GM19043 (cell line): Measurements from ENCODE around the gene ATP6V1A.
A peak's percentile ranks its signal among the peaks of the same experiment; 100 is the strongest.
"Not testable (repeated sequence)": the region's sequence is repeated elsewhere in the genome, so short reads cannot be mapped to it uniquely, and the experiment has no call there.

Source experiments
- ATAC-seq: cut with Tn5 transposase; IDR thresholded peaks from one replicate; pipeline ENCODE4 v1.9.1; 2021; ENCODE audit warnings: low read depth; ENCODE audit not compliant: unreplicated experiment

ATP6V1A gene

DNA sequence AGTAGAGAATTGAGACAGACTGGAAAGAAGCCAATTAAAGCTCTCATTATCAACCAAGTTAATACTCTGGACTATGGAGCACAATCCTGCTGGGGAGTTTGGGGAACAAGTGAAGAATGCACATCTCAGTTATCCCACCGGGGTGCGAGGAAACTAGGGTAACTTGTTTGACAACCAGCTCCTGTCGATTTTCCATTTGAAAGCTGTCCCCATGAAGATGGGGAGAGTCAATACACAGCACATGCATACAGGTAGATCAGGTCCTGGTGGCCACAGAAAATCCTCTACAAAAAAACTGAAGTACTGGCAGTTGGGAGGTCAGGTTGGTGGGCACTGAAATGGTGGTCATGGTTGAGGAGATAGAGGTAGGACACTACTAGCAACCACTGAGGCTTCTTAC lies 66.0 kb downstream of the ATP6V1A start:
- ATAC-seq: no peak

DNA sequence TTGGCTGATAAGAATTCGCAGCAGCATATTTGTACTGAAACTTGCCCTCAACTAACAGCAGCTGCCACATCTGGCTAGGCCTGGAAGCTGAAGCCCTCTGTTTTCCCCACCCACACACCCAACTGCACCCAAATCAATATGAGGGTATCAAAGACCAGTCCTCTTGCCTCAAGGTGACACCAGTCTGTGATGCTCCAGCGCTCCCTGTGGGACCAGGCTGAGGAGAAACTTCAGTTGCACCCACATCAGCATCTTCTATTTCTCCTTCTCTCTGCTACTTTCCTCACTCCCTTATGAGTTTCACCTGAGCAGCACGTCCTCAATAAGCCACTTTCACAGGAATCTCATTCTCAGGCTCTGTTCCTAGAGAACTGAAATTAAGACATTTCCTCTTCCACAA lies 73.0 kb downstream of the ATP6V1A start:
- ATAC-seq: no peak

DNA sequence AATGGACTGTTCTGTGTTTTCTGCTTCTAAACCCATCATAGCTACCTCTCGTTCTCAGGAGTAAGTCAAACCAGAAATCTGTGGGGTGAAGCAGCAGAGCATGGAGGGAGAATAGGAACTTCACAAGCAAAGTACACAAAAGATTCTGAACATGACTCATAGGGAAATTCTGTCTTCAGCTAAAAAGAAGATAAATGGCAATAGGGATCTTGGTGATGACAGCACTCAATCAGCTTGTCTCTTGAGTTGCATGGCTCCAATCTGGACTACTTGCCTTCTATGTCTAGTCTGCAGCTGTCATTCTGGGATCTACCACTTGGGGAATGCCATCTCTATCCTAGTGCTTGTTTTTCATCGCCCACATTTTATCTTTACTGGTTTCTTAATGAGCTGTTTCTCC lies 78.3 kb downstream of the ATP6V1A start:
- peak; percentile 75 for ATAC-seq

DNA sequence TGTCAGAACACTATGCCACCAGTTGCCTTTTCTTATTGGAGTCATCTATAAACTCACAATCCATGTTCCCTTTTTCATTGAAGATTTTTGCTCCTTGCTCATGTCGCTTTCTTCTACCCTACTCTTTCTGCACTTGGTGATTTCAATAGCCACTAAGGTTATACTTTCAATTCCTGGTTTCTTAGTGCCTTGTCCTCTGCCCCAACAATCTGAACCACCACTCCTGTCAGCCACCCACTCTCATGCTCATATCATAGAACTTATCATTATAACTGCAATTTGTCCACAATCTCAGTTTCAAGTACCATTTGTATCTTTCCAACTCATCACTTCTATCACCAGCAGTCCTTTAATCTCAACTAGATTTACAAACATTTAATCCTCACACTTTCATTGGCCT lies 81.8 kb downstream of the ATP6V1A start:
- no peak for ATAC-seq

DNA sequence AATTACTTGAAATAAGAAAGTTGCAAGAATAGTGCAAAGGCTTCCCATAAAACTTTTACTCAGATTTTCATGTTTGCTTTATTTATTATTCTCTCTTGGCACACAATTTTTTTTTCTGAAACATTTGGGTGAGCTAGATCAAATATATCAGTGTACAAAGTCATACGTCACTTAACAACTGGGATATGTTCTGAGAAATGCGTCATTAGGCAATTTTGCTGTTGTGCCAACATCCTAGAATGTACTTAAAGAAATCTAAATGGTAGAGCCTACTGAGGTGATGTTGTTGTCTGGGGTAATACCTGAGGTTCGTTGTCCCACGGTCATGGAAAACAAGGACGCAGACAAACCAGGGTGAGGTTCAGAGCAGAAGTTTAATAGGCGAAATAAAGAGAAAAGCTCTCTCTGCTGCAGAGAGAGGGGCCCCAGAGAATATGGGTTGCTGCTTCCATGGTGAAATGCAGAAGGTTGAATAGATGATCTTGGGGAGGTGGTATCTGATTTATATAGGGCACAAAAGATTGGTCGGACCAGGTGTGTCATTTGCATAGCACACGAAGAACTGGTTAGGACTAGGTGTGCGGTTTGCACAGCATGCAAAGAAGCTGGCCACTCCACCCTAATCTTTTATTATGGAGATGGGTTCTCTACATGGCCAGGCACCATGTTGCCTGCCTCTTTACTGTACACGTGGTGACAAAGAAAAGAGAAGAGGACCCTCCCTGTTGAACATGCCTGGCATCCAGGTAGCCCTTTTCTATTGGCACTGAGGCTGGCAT lies 82.9 kb downstream of the ATP6V1A start:
- ATAC-seq: no peak

DNA sequence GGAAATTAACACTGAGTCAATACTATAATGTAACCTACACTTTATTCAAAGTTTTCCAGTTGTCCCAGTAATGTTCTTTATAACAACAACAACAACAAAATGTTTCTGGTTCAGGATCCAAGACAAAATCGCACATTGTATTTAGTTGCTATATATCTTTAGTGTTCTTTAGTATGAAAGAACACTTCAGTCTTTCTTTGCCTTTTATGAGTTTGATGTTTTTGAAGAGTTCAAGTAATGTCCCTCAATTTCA lies 84.2 kb downstream of the ATP6V1A start:
- ATAC-seq: no peak

DNA sequence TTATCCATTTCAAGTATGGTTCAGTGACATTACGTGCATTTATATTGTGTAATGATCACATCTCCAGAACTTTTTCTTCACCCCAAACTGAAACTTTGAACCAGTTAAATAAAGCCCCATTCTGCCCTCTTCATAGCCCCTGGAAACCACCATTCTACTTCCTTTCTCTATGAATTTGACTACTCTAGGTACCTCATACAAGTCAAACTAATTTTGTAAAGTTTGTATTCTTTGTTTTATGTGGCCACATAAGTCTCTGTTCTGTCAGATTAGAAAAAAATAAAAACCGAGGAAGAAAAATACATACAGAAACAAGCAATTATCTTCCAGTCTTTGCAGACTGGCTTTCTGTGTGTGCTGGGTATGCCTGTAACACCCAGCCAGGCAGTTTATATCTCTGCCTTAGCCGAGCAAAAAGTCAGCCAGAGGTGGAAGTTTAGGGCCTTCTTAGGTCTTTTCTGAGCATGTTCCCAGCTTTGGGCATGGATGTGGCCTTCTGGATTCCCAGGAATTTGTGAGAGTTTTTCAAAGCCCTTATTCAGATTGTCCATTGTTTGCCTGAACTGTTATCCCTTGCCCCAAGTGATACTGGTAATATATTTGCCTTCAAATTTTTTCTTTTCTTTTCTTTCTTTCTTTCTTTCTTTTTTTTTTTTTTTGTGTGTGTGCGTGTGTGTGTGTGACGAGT lies 85.8 kb downstream of the ATP6V1A start:
- ATAC-seq: no peak

DNA sequence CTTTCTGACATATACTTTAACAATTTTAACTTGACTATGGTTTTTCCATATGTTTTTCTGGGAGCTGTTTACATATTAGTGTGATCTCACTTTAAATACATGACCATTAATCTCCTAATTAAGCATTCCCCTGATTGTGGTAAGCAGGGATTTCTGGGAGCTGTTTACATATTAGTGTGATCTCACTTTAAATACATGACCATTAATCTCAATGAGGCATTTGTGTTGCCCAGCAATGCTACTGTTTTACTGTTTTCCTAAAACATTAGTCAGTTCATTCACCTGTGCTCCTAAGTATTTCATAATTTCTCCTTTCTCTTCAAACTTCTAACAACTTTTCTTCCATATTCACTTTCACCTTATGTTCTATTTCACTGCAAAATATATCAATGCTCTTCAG lies 88.1 kb downstream of the ATP6V1A start:
- ATAC-seq: no peak

DNA sequence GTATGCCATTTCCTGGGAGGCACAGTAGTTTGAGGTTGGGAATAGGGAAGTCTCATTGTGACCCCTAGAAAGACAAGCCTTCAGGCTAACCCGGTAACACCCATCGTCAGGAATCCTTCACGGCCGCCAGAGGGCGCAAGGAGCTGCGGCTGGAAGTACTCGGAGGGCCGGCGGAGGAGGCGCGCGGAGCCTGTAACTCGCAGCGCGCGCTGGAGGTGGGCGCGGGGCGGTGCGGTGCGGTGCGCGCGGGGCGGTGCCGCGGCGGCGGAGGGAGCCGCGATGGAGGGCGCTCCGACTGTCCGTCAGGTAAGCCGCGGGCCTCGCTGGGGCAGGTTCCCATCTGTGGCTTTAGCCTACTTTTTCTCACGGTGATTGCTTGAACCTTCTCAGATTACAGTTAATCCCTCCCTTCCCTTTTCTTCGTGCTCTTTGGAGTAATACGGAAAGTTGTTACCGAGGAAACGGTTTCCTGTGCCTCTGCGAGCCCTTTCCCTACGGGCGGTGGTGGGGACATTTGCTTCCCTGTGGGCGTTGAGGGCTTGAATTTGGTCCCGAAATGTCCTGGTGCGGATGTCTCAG lies 91.9 kb downstream of the ATP6V1A start, which contains the start of gene GRAMD1C:
TSS of gene GRAMD1C (plus strand) at position 158 of the 579 bp plus-strand sequence. CDS start at position 280, 122 bp downstream.
- peak; percentile 92 for ATAC-seq

DNA sequence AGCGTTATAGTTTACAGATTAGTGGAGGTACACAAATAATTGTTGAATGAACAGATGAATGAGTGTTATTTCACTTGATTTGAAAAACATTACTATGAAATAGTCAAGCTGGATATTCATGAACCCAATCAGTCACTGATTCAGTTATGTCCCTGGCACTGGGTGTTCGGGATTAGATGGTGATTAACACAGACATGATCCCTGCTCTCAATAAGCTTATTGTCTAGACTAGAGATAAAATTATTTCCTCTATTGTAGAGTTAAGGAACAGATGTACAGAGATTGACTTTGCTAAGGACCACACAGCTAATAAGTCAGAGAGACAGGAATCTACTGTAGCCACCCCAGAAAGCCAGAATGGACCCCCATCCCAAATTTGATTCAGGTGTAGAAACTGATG lies 92.7 kb downstream of the ATP6V1A start:
- ATAC-seq: no peak

DNA sequence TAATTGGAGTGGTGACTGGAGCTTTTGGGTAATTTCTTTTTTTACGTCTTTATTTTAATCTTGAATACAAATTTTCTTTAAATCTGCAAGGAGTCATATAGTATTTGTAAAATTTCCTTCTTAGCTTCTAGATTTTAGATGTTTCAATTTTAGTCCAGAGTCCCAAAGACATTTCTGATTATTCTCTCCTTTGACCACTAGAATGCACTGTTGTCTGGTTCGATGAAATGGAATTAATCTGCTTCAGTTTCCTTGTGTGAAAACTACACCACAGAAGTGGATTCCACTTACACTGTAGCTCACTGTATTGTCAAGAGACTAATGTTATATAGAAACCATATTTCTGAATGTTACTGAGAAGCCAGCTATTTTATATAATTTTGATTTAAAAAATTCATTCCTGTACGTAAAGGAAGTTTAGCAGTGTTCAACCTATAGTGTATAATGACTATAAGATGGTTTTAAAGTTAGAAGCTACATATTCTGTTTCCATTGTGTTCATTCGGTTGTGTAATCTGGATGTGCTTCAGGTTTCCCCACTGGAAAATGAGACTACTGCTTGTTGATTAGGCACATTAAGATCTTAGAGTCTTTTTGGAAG lies 97.9 kb downstream of the ATP6V1A start:
- ATAC-seq: no peak

DNA sequence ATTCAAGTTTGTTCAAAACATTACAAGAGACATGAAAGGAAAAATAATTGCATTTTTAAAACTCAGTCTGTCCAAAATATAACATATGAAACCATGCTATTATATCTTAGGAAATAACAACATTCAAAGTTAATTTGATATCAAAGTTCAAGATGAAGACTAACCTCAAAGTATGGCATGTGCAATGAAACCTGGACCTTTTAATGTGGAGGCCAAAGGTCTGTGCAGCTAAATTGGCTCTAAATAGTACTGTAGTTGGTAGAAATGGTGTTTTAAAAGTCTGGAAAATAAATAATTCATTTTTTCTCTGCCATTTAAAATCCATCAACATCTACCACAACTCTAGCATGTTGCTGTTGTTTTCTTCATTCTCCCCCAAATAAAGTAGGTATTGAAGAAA lies 100.4 kb downstream of the ATP6V1A start:
- no peak for ATAC-seq

DNA sequence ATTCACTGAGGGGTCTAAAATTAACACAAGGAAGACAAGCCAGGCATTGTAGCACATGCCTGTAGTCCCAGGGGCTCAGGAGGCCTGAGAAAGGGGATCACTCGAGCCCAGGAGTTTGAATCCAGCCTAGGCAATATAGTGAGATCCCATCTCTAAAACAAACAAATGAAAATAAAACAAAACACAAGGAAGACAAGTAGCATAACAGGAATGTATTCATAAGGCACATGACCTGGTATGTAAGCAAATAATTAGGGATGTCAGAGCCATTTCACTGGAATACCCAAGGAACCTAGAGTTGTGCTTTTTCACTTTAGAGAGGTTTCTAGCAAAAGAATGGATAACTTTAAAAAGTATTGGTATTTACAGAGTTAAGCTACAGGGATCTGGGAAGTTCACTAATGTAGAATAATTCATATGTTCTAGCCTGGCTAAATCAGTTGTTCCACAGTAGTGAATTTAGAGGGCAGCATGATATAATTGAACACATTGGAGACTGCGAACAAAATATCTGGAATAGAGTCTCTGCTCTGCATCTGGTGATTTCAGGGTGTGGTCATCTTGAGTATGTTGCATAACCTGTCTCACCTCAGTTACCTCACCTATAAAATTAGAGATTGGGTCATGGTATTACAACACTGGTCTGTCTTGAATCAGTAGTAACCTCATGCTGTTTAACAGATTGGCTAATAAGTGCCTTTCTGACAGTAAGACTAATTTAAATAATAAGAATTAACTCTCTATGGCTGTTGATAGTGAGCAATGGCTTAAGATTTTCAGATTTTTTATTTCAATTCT lies 101.0 kb downstream of the ATP6V1A start:
- ATAC-seq: no peak

DNA sequence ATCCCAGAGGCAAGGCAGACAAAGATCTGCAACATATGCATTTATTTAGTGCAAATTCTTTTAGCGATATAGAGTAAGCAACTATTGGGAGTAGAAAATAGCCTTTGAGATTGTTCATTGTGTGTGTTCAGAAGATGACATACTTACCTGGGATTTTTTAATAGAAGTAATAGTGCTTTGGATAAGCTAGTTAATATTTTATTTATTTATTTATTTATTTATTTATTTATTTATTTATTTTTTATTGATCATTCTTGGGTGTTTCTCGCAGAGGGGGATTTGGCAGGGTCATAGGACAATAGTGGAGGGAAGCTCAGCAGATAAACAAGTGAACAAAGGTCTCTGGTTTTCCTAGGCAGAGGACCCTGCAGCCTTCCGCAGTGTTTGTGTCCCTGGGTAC lies 102.2 kb downstream of the ATP6V1A start:
- ATAC-seq: not testable (repeated sequence)

DNA sequence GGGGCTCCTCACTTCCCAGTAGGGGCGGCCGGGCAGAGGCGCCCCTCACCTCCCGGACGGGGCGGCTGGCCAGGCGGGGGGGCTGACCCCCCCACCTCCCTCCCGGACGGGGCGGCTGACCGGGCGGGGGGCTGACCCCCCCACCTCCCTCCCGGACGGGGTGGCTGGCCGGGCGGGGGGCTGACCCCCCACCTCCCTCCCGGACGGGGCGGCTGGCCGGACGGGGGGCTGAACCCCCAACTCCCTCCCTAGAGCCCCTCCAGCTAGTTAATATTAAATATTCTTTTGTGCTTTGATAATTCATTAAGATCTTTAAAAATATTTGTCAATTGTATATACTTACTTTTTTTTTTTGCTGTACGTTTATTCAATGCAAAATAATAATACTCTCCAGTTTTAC lies 103.0 kb downstream of the ATP6V1A start:
- not testable (repeated sequence) for ATAC-seq

DNA sequence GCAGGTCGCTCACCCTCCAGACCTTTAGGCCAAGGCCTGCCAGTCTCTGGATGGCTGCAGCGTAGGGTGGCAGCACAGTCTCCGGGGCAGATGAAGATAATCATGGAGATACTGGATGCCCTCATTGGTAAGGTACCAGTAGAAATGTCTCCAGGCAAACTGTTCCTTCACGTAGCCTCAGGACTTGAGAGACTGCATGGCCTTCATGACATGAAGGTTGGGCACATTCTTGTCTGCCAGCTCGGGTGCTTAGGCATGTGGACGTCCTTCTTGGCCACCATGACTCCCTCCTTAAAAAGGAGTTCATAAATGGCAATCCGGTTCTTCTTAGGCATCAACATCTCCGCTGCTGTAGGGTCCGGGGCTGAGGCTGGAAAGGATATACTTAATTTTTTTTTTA lies 103.6 kb downstream of the ATP6V1A start:
- ATAC-seq: not testable (repeated sequence)

DNA sequence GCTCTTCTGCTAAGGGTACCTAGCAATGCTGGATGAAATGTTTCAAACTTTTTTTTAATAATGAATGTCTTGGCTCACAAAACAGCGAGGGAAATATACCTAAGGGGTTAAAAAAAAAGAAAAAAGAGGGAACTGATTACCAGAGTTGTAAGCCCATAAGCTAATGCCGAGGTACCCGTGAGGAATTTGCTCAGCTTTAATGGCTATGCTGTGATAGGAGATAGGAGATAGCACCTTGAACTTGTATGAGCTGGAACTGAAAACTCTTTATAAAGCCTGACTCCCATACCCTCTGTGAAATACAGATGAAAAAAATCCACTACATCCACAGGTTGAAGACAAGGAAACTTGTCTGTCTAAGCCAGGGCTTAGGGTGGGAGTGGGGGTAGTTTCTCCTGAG lies 105.7 kb downstream of the ATP6V1A start:
- ATAC-seq: no peak
